Lower leg skin (tissue), 3 donors: ENCODE data around the gene RAPGEF5.

ENCODE experiments used
- POLR2A ChIP-seq, 2 donors: fragments of 450-650 bp; IDR thresholded peaks; one replicate each; pipeline ENCODE4 v1.6.1; 2016 to 2017; ENCODE audit warnings: antibody characterized with exemption in 2 of 2, mild to moderate bottlenecking in 1 of 2, moderate library complexity in 1 of 2
- TF ChIP-seq, protein P1 (sequence below), 3 donors: fragments of 450-650 bp; IDR thresholded peaks; one replicate each; pipeline ENCODE4 v1.5.1; 2016; ENCODE audit warnings: antibody characterized with exemption in 3 of 3, mild to moderate bottlenecking in 3 of 3, moderate library complexity in 2 of 3

DNA sequence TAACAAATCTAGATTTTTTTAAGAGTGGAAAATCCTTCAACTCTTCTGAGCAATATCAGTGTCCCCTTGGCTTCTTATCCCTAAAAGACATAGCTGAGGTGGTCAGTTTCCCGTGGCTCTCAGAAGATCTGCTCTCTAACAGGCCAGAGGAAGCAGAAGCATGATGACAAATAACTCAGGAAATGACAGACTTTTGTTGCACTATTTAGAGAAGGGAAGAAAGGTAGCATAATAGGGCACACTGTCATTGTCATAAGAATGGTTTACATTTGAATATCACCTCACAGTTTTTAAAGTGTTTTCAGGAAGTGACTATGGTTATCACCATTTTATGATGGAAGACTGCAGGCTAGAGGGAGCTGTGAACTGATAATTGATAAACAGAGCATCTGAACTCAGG is 33.6 kb upstream of the RAPGEF5 start:
- TF ChIP-seq, protein P1, sequence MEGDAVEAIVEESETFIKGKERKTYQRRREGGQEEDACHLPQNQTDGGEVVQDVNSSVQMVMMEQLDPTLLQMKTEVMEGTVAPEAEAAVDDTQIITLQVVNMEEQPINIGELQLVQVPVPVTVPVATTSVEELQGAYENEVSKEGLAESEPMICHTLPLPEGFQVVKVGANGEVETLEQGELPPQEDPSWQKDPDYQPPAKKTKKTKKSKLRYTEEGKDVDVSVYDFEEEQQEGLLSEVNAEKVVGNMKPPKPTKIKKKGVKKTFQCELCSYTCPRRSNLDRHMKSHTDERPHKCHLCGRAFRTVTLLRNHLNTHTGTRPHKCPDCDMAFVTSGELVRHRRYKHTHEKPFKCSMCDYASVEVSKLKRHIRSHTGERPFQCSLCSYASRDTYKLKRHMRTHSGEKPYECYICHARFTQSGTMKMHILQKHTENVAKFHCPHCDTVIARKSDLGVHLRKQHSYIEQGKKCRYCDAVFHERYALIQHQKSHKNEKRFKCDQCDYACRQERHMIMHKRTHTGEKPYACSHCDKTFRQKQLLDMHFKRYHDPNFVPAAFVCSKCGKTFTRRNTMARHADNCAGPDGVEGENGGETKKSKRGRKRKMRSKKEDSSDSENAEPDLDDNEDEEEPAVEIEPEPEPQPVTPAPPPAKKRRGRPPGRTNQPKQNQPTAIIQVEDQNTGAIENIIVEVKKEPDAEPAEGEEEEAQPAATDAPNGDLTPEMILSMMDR (IDR thresholded peaks at IDR 0.05) = no peak
- no peak for TF ChIP-seq POLR2A (IDR thresholded peaks at IDR 0.05)
